MM.1S (cell line): Measurements from ENCODE around the gene IL19.

Source experiments
- CTCF ChIP-seq: fragments of 300-600 bp; sonication (generic); IDR thresholded peaks from 2 replicates; pipeline ENCODE4 v1.5.1; 2016; ENCODE audit warnings: antibody characterized with exemption, low read length, mixed read lengths
- EZH2phosphoT487 ChIP-seq: fragments of 300-600 bp; sonication (generic); IDR thresholded peaks from 2 replicates; pipeline ENCODE4 v1.6.1; 2018; ENCODE audit warnings: antibody characterized with exemption, low read length

- TF ChIP-seq EZH2phosphoT487, result no peak
- TF ChIP-seq CTCF, result no peak
Observed at GRCh38 chr1:206847946-206848345, 77.4 kb downstream of the IL19 start.
